GM23248 (cell line): Measurements from ENCODE around the gene MME. TPM values are rescaled to one million over a fixed set of nuclear protein-coding genes. Genes with fewer than 3 reads are reported as not detected.
A peak's percentile ranks its signal among the peaks of the same experiment; 100 is the strongest.

Experiments used
- DNase-seq: peaks from one replicate; pipeline ENCODE4 v3.0.0-alpha.2; 2015
- H2AFZ ChIP-seq: fragments of 200-600 bp; sonication (generic); 2 replicates; pipeline ENCODE4 v1.6.1; 2016; ENCODE audit warnings: antibody characterized with exemption
- H3F3A ChIP-seq: fragments of 200-600 bp; sonication (generic); 2 replicates; pipeline ENCODE4 v1.6.1; 2016; ENCODE audit warnings: mild to moderate bottlenecking, antibody characterized with exemption, mixed run types; ENCODE audit not compliant: insufficient read depth
- H3K27ac ChIP-seq: fragments of 200-600 bp; sonication (generic); 2 replicates; pipeline ENCODE4 v1.5.1; 2016; ENCODE audit warnings: mild to moderate bottlenecking
- H3K27me3 ChIP-seq: fragments of 200-600 bp; sonication (generic); replicated peaks from 2 replicates; pipeline ENCODE4 v1.6.1; 2016; ENCODE audit warnings: mild to moderate bottlenecking; ENCODE audit not compliant: insufficient read depth
- H3K36me3 ChIP-seq: fragments of 200-600 bp; sonication (generic); 2 replicates; pipeline ENCODE4 v1.6.1; 2016; ENCODE audit warnings: low read depth, mild to moderate bottlenecking
- H3K4me1 ChIP-seq: fragments of 200-600 bp; sonication (generic); 2 replicates; pipeline ENCODE4 v1.6.1; 2016; ENCODE audit warnings: mild to moderate bottlenecking; ENCODE audit not compliant: insufficient read depth
- H3K4me2 ChIP-seq: fragments of 200-600 bp; sonication (generic); one replicate; pipeline ENCODE4 v1.6.1; 2016; ENCODE audit warnings: mild to moderate bottlenecking; ENCODE audit not compliant: unreplicated experiment
- H3K4me3 ChIP-seq: fragments of 200-600 bp; sonication (generic); 2 replicates; pipeline ENCODE4 v1.5.1; 2016; ENCODE audit warnings: mild to moderate bottlenecking
- H3K79me2 ChIP-seq: fragments of 200-600 bp; sonication (generic); 2 replicates; pipeline ENCODE4 v1.6.1; 2016; ENCODE audit warnings: mild to moderate bottlenecking; ENCODE audit not compliant: insufficient read depth
- H3K9ac ChIP-seq: fragments of 200-600 bp; sonication (generic); 2 replicates; pipeline ENCODE4 v1.6.1; 2016; ENCODE audit warnings: mild to moderate bottlenecking
- H3K9me2 ChIP-seq: fragments of 200-600 bp; sonication (generic); 2 replicates; pipeline ENCODE4 v1.6.1; 2016; ENCODE audit warnings: mixed run types, mild to moderate bottlenecking, moderate library complexity; ENCODE audit not compliant: insufficient read depth
- H3K9me3 ChIP-seq: fragments of 200-600 bp; sonication (generic); one replicate; pipeline ENCODE4 v1.6.1; 2017; ENCODE audit warnings: low read depth
- H4K20me1 ChIP-seq: fragments of 200-600 bp; sonication (generic); 2 replicates; pipeline ENCODE4 v1.6.0; 2016; ENCODE audit not compliant: insufficient read depth
- EZH2 ChIP-seq: fragments of 200-600 bp; sonication (generic); IDR thresholded peaks from 2 replicates; pipeline ENCODE4 v1.6.1; 2018; ENCODE audit warnings: antibody characterized with exemption, mild to moderate bottlenecking; ENCODE audit not compliant: insufficient read depth, poor library complexity, severe bottlenecking
- EZH2phosphoT487 ChIP-seq: fragments of 200-600 bp; sonication (generic); IDR thresholded peaks from 2 replicates; pipeline ENCODE4 v1.6.1; 2018; ENCODE audit warnings: antibody characterized with exemption, moderate library complexity, mild to moderate bottlenecking, low read depth; ENCODE audit not compliant: insufficient read depth
- WGBS, 2 experiments: methylation state at CpG; one replicate each; pipeline ENCODE4 v1.1.6; 2015 to 2017; ENCODE audit warnings: low lambda C conversion rate in 2 of 2, low coverage in 1 of 2; ENCODE audit errors: missing lambda C conversion rate in 2 of 2; 5-methylcytosine and 5-hydroxymethylcytosine counted together
- in situ Hi-C: fragments of 300-500 bp; cut with MboI; formaldehyde crosslinking; loops from 2 replicates; pipeline ENCODE4 v1.15.0; 2020
- polyA plus RNA-seq: library from polyadenylated mRNA; unstranded; fragments of >200 nt; fragmentation: Nextera tagmentation; extraction: Ambion mirVana; gene quantifications from 2 replicates; pipeline ENCODE4 v1.2.1, GENCODE V29; 2016
- total RNA-seq: library from RNA; depleted of rRNA; stranded (reverse); fragments of >200 nt; shearing (Covaris generic); gene quantifications from 2 replicates; pipeline ENCODE4 v1.2.3, GENCODE V29; 2014

Gene MME
- total and polyA plus RNA-seq, 2 experiments from 2014 or later = 88.5 to 204 TPM

DNA sequence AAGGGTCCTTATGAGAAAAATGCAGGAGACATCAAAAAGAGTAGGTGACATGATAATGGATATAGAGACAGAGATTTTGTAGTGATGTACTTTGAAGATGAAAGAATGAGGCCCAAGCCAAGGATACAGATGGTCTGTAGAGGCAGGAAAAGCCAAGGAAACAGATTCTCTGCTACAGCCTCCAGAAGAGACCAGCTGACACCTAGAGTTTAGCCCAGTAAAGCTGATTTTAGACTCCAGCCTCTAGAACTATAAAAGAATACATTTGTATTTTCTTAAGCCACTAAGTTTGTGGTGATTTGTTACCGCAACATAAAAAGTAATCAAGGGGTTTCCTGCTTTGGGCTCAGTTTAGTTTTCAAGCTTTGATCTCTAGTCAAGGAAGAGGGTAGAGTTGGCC, 148.6 kb downstream of the MME start:
- no peak for TF ChIP-seq EZH2
- TF ChIP-seq EZH2phosphoT487 = no peak
- 96 to 100% methylated on average over 1 of the region's 1 CpG for WGBS, 2 experiments
- DNase-seq = no peak
- in situ Hi-C loops = no loop called here
- Histone ChIP-seq H2AFZ (no peak overlapping the region), H3K9me2 (no peaks in the 10 kb centered on the region), H3K79me2 (no peaks in the 10 kb centered on the region), H3K27ac (no peak overlapping the region), H3K4me2 (no peak overlapping the region), H3K9me3 (no peaks in the 10 kb centered on the region), H3K36me3 (no peaks in the 10 kb centered on the region), H3K4me3 (no peak overlapping the region), H3F3A (peaks cover 31% of the 10 kb centered on the region), H3K27me3 (no peaks in the 10 kb centered on the region), H4K20me1 (no peaks in the 10 kb centered on the region), H3K4me1 (peaks cover 33% of the 10 kb centered on the region), H3K9ac (no peak overlapping the region)

DNA sequence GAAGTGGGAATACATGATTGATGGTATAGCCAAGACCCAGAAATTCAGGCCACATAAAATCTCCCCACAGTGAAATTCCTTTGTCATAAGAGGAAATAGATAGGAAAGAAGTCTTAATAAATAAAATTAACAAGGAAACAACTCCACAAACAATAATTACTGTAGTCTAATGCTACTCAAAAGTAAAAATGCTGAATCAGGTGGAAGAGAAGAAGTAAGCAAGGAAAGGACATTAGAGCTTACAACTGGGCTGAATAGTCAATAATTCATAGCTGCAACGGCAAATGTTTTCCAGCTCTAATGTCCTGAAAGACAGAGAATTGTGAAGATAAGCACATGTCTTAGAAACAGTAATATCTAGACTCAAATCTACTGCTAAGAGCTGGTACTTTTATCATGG, 149.0 kb downstream of the MME start:
- in situ Hi-C loops = no loop called here
- H3K4me2 ChIP-seq = no peak overlapping the region

DNA sequence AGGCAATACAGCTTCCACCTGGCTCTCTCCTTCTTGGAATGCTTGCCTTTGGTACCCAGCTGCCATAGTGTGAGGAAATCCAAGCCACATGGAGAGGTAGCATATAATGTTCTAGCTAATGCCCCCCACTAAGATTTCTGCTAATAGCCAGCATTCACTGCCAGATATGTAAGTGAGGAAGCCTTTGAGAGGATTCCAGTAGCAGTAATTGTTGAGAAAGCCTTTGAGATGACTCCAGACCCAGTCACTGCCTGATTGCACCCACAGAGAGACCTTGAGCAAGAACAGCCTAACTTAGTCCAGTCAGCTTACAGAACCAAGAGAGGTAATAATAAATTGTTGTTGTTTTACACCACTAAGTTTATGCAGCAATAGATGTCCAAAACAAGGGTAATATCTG, 150.3 kb downstream of the MME start:
- H3K36me3 ChIP-seq = no peaks in the 10 kb centered on the region
- no peak overlapping the region for H3K4me3 ChIP-seq
- peak overlapping the region; percentile 2 for H3K4me2 ChIP-seq
- no peak overlapping the region for H3K9ac ChIP-seq
- peak overlapping the region; percentile 46 for H3K27ac ChIP-seq
- no peaks in the 10 kb centered on the region for H3K9me3 ChIP-seq
- TF ChIP-seq EZH2phosphoT487 = peak; percentile 96
- no peak for TF ChIP-seq EZH2
- no peaks in the 10 kb centered on the region for H3K9me2 ChIP-seq
- peaks cover 38% of the 10 kb centered on the region for H3K4me1 ChIP-seq
- DNase-seq = peak; percentile 92
- in situ Hi-C loops = no loop called here
- no peaks in the 10 kb centered on the region for H3K27me3 ChIP-seq
- no peak overlapping the region for H2AFZ ChIP-seq
- H3F3A ChIP-seq = peaks cover 45% of the 10 kb centered on the region
- no peaks in the 10 kb centered on the region for H4K20me1 ChIP-seq
- H3K79me2 ChIP-seq = no peaks in the 10 kb centered on the region

More for the DNA sequence above, 149.0 kb downstream of the MME start:
- no peak overlapping the region for H3K9ac ChIP-seq
- H3K9me3 ChIP-seq = no peaks in the 10 kb centered on the region
- no peaks in the 10 kb centered on the region for H3K36me3 ChIP-seq
- DNase-seq = no peak
- no peak overlapping the region for H3K27ac ChIP-seq
- no peak for TF ChIP-seq EZH2phosphoT487
- no peak for TF ChIP-seq EZH2
- 94 to 100% methylated on average over 1 of the region's 1 CpG for WGBS, 2 experiments
- H3F3A ChIP-seq = peaks cover 35% of the 10 kb centered on the region
- H3K9me2 ChIP-seq = no peaks in the 10 kb centered on the region
- no peaks in the 10 kb centered on the region for H4K20me1 ChIP-seq
- no peaks in the 10 kb centered on the region for H3K79me2 ChIP-seq
- H3K27me3 ChIP-seq = no peaks in the 10 kb centered on the region
- H3K4me3 ChIP-seq = no peak overlapping the region
- no peak overlapping the region for H2AFZ ChIP-seq
- peaks cover 37% of the 10 kb centered on the region for H3K4me1 ChIP-seq

DNA sequence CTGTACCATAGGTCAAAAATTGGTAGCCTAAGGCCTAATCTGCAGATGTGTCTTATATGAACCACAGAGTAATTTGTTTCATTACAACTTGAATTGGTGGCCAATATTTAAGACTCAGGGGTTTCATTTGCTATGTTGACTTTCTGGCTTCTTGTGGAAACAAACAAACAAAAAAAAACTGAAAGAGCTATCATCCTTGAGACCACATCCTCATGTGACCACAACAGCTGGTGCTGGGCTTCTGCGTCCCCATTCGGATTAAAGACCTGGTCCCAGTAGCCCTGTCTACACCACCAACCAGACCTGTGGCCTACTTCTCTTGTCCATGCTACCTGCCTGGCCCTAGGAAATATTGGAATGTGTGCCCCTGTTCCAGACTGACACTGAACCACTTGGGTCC, 151.7 kb downstream of the MME start:
- TF ChIP-seq EZH2 (no peak), EZH2phosphoT487 (no peak)
- in situ Hi-C loops = no loop called here
- 94 to 100% methylated on average over 2 of the region's 2 CpGs for WGBS, 2 experiments

DNA sequence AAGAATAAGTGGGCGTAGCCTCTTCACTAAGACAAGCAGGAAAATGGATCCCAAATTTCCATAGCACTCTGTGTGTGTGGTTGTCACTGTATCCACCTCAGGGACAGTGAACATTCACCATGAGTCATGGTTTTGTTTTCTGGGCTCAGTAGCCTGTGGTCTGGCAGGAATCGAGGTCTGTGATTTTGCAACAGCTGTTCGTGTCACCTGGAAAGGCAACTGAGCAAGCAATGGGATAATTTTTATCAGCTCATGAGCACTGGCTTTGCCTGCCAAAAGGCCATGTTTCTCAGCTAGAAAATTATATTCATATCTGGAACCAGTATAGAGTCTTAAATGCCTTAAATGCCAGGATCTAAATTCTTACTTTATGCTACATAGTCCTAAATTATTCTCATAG, 152.5 kb downstream of the MME start:
- TF ChIP-seq EZH2phosphoT487 (no peak), EZH2 (no peak)
- H3K9me2 ChIP-seq = no peaks in the 10 kb centered on the region
- peak; percentile 95 for DNase-seq
- H3K9me3 ChIP-seq = no peaks in the 10 kb centered on the region
- H3K27me3 ChIP-seq = no peaks in the 10 kb centered on the region
- H3K27ac ChIP-seq = peak overlapping the region; percentile 94
- peak overlapping the region; percentile 69 for H3K9ac ChIP-seq
- H3K4me2 ChIP-seq = peak overlapping the region; percentile 42
- no peak overlapping the region for H3K4me3 ChIP-seq
- no peaks in the 10 kb centered on the region for H3K36me3 ChIP-seq
- in situ Hi-C loops = no loop called here
- WGBS, 2 experiments = 3 to 4% methylated on average over 3 of the region's 3 CpGs
- peaks cover 38% of the 10 kb centered on the region for H3K4me1 ChIP-seq
- H2AFZ ChIP-seq = no peak overlapping the region
- H3K79me2 ChIP-seq = no peaks in the 10 kb centered on the region
- H4K20me1 ChIP-seq = no peaks in the 10 kb centered on the region
- peaks cover 45% of the 10 kb centered on the region for H3F3A ChIP-seq

More for the DNA sequence above, 151.7 kb downstream of the MME start:
- Histone ChIP-seq H3F3A (peaks cover 45% of the 10 kb centered on the region), H3K4me3 (no peak overlapping the region), H3K9me2 (no peaks in the 10 kb centered on the region), H3K4me1 (peaks cover 38% of the 10 kb centered on the region), H3K79me2 (no peaks in the 10 kb centered on the region), H3K9ac (no peak overlapping the region), H2AFZ (no peak overlapping the region), H3K27ac (peak overlapping the region; percentile 94; the same call in 1 of the 2 replicates), H3K27me3 (no peaks in the 10 kb centered on the region), H3K4me2 (no peak overlapping the region), H3K9me3 (no peaks in the 10 kb centered on the region), H4K20me1 (no peaks in the 10 kb centered on the region), H3K36me3 (no peaks in the 10 kb centered on the region)
- no peak for DNase-seq
